GM23338 (cell line): ENCODE measurements around the gene OFD1. TPM values are rescaled to one million over a fixed set of nuclear protein-coding genes. Genes with fewer than 3 reads are reported as not detected.

Experiments used
- ATAC-seq: fragments of 200-7000 bp; cut with Tn5 transposase; 3 replicates; pipeline ENCODE4 v1.9.1; 2020
- DNase-seq: peaks from one replicate; pipeline ENCODE4 v3.0.0-alpha.2; 2015; ENCODE audit warnings: low spot score
- H2AFZ ChIP-seq: fragments of 200-600 bp; sonication (generic); 2 replicates; pipeline ENCODE4 v1.8.0; 2016; ENCODE audit warnings: antibody characterized with exemption, mild to moderate bottlenecking, moderate library complexity
- H3F3A ChIP-seq: fragments of 200-600 bp; sonication (generic); replicated peaks from 2 replicates; pipeline ENCODE4 v1.8.0; 2017; ENCODE audit warnings: antibody characterized with exemption, mixed run types, low read depth
- H3K27ac ChIP-seq: fragments of 200-600 bp; sonication (generic); 2 replicates; pipeline ENCODE4 v1.6.1; 2016; ENCODE audit warnings: low read depth
- H3K27me3 ChIP-seq: fragments of 200-600 bp; sonication (generic); 2 replicates; pipeline ENCODE4 v1.8.0; 2016; ENCODE audit warnings: mild to moderate bottlenecking, mixed run types, moderate library complexity; ENCODE audit not compliant: insufficient read depth
- H3K36me3 ChIP-seq: fragments of 200-600 bp; sonication (generic); 2 replicates; pipeline ENCODE4 v1.8.0; 2016; ENCODE audit warnings: mild to moderate bottlenecking; ENCODE audit not compliant: insufficient read depth
- H3K4me1 ChIP-seq: fragments of 200-600 bp; sonication (generic); 2 replicates; pipeline ENCODE4 v1.8.0; 2016; ENCODE audit warnings: mild to moderate bottlenecking, moderate library complexity; ENCODE audit not compliant: insufficient read depth
- H3K4me2 ChIP-seq: fragments of 200-600 bp; sonication (generic); 2 replicates; pipeline ENCODE4 v1.7.1; 2017; ENCODE audit warnings: mixed run types
- H3K4me3 ChIP-seq: fragments of 200-600 bp; sonication (generic); 2 replicates; pipeline ENCODE4 v1.6.1; 2016; ENCODE audit warnings: mixed run types
- H3K79me2 ChIP-seq: fragments of 200-600 bp; sonication (generic); replicated peaks from 2 replicates; pipeline ENCODE4 v1.8.0; 2017; ENCODE audit warnings: mild to moderate bottlenecking; ENCODE audit not compliant: insufficient read depth
- H3K9me2 ChIP-seq: fragments of 200-600 bp; sonication (generic); 2 replicates; pipeline ENCODE4 v1.8.0; 2017; ENCODE audit not compliant: insufficient read depth
- H4K20me1 ChIP-seq: fragments of 200-600 bp; sonication (generic); replicated peaks from 2 replicates; pipeline ENCODE4 v1.8.0; 2017; ENCODE audit warnings: mild to moderate bottlenecking; ENCODE audit not compliant: insufficient read depth
- H3K27ac Mint-ChIP-seq: 2 replicates; pipeline ENCODE4 v1.8.0; 2020; ENCODE audit warnings: inconsistent platforms, mild to moderate bottlenecking, moderate library complexity, mixed read lengths
- H3K27me3 Mint-ChIP-seq: 3 replicates; pipeline ENCODE4 v1.8.0; 2022; ENCODE audit warnings: low read depth, mild to moderate bottlenecking, moderate library complexity, mixed read lengths, inconsistent platforms; ENCODE audit not compliant: insufficient read depth, poor library complexity
- H3K36me3 Mint-ChIP-seq: 3 replicates; pipeline ENCODE4 v1.8.0; 2021; ENCODE audit warnings: low read depth, mild to moderate bottlenecking, inconsistent platforms, moderate library complexity, mixed read lengths
- H3K4me1 Mint-ChIP-seq: 3 replicates; pipeline ENCODE4 v1.8.0; 2020; ENCODE audit warnings: mild to moderate bottlenecking, inconsistent platforms, mixed read lengths
- H3K4me3 Mint-ChIP-seq: 3 replicates; pipeline ENCODE4 v1.8.0; 2021; ENCODE audit warnings: moderate library complexity, mild to moderate bottlenecking, inconsistent platforms, mixed read lengths
- H3K9me3 Mint-ChIP-seq: 3 replicates; pipeline ENCODE4 v1.8.0; 2020; ENCODE audit warnings: moderate library complexity, mild to moderate bottlenecking, inconsistent platforms, mixed read lengths
- CREB1 ChIP-seq: fragments of 250-450 bp; sonication (Bioruptor Pico); IDR thresholded peaks from 2 replicates; pipeline ENCODE4 v1.5.0; 2020; ENCODE audit warnings: low read depth, mild to moderate bottlenecking, moderate library complexity
- ETS1 ChIP-seq: IDR thresholded peaks from 2 replicates; pipeline ENCODE4 v1.6.1; 2016; ENCODE audit warnings: antibody characterized with exemption
- EZH2 ChIP-seq: fragments of 200-600 bp; sonication (generic); IDR thresholded peaks from one replicate; pipeline ENCODE4 v1.8.0; 2017; ENCODE audit warnings: antibody characterized with exemption, mild to moderate bottlenecking, low read depth; ENCODE audit not compliant: unreplicated experiment
- POLR2AphosphoS5 ChIP-seq: IDR thresholded peaks from 2 replicates; pipeline ENCODE4 v1.6.1; 2016; ENCODE audit warnings: antibody characterized with exemption, low read depth
- STAT1 ChIP-seq: IDR thresholded peaks from one replicate; pipeline ENCODE4 v1.6.1; 2016; ENCODE audit warnings: antibody characterized with exemption; ENCODE audit not compliant: unreplicated experiment
- ZNF331 ChIP-seq: fragments of 250-450 bp; sonication (Bioruptor Pico); IDR thresholded peaks from 2 replicates; pipeline ENCODE4 v1.5.0; 2020; ENCODE audit warnings: low read depth, mild to moderate bottlenecking, moderate library complexity
- ZNF462 ChIP-seq: fragments of 250-450 bp; sonication (Bioruptor Pico); IDR thresholded peaks from 2 replicates; pipeline ENCODE4 v1.5.0; 2020; ENCODE audit warnings: mild to moderate bottlenecking, moderate library complexity
- polyA plus RNA-seq: library from polyadenylated mRNA; unstranded; fragments of >200 nt; fragmentation: Nextera tagmentation; extraction: Ambion mirVana; gene quantifications from 2 replicates; pipeline ENCODE4 v1.2.1, GENCODE V29; 2016
- total RNA-seq: library from RNA; depleted of rRNA; stranded (reverse); fragments of >200 nt; shearing (Covaris generic); gene quantifications from 2 replicates; pipeline ENCODE4 v1.2.3, GENCODE V29; 2014

OFD1 gene
- total and polyA plus RNA-seq, 2 experiments from 2014 or later = 21.2 to 55.0 TPM

GRCh38 chrX:13703589-13703988, 31.0 kb upstream of the OFD1 start (continued):
- no peak for TF ChIP-seq ZNF462 (CRISPR knock-in tag)
- no peak for TF ChIP-seq ETS1

GRCh38 chrX:13711141-13711540, 23.4 kb upstream of the OFD1 start:
- Mint-ChIP-seq H3K36me3 (peaks cover 32% of the 10 kb centered on the region), H3K27me3 (no peaks in the 10 kb centered on the region), H3K9me3 (no peaks in the 10 kb centered on the region; the same call in 2 of the 3 replicates), H3K4me1 (peaks cover 14% of the 10 kb centered on the region; the same call in 2 of the 3 replicates), H3K4me3 (no peak overlapping the region), H3K27ac (no peak overlapping the region)
- no peaks in the 10 kb centered on the region for H4K20me1 ChIP-seq
- H3K9me2 ChIP-seq = no peaks in the 10 kb centered on the region
- H3K79me2 ChIP-seq = 0 out of 2 replicates have a peak, but pooled peaks cover 11% of the 10 kb centered on the region
- no peak for ATAC-seq
- DNase-seq = no peak
- H2AFZ ChIP-seq = no peak overlapping the region
- no peaks in the 10 kb centered on the region for H3K4me1 ChIP-seq
- no peak overlapping the region for H3K4me2 ChIP-seq
- H3K27me3 ChIP-seq = no peaks in the 10 kb centered on the region
- no peak overlapping the region for H3K4me3 ChIP-seq
- H3F3A ChIP-seq = no peaks in the 10 kb centered on the region
- H3K36me3 ChIP-seq = no peaks in the 10 kb centered on the region
- TF ChIP-seq ZNF331 (CRISPR knock-in tag) = no peak
- no peak for TF ChIP-seq STAT1
- TF ChIP-seq EZH2 = no peak
- no peak for TF ChIP-seq POLR2AphosphoS5
- TF ChIP-seq CREB1 = no peak
- H3K27ac ChIP-seq = no peak overlapping the region
